Fibroblast of skin of left biceps (primary cell): ENCODE measurements around the gene GCLC.
"Not testable (repeated sequence)": the region's sequence is repeated elsewhere in the genome, so short reads cannot be mapped to it uniquely, and the experiment has no call there.

Experiments
- DNase-seq, 2 experiments: peaks; one replicate each; pipeline ENCODE4 v3.0.0-alpha.2; 2013; ENCODE audit warnings: low read depth in 2 of 2

The GCLC gene

GRCh38 chr6:53544470-53545308, at the start of gene GCLC:
TSS of gene GCLC (minus strand) at chr6:53545101. CDS start at chr6:53544645, 456 bp downstream.
- DNase-seq: peak; percentile 87

- DNase-seq: no peak
These were observed 49.7 kb upstream of the GCLC start for GRCh38 chr6:53594596-53594995.

- peak; percentile 33 to 40 for DNase-seq
These were observed 48.1 kb upstream of the GCLC start for GRCh38 chr6:53593001-53593488.

- DNase-seq: no peak
These were observed 47.0 kb upstream of the GCLC start for GRCh38 chr6:53591873-53592272.

GRCh38 chr6:53588816-53589509, 44.1 kb upstream of the GCLC start:
- no peak for DNase-seq

- DNase-seq: no peak
These were observed 42.4 kb upstream of the GCLC start for GRCh38 chr6:53587291-53587690.

GRCh38 chr6:53585208-53585900, 40.5 kb upstream of the GCLC start:
- DNase-seq: no peak

GRCh38 chr6:53584726-53585125, 39.8 kb upstream of the GCLC start:
- no peak for DNase-seq

- DNase-seq: no peak
These were observed 38.5 kb upstream of the GCLC start for GRCh38 chr6:53583451-53583850.

GRCh38 chr6:53582963-53583362, 38.1 kb upstream of the GCLC start:
- DNase-seq: no peak

GRCh38 chr6:53581856-53582255, 37.0 kb upstream of the GCLC start:
- DNase-seq: peak in 1 of 2 experiments; percentile 21

- DNase-seq: no peak
These were observed 36.4 kb upstream of the GCLC start for GRCh38 chr6:53581173-53581773.

GRCh38 chr6:53579338-53579737, 34.4 kb upstream of the GCLC start:
- DNase-seq: no peak

- no peak for DNase-seq
These were observed 33.5 kb upstream of the GCLC start for GRCh38 chr6:53578371-53578770.

- no peak for DNase-seq
These were observed 28.4 kb upstream of the GCLC start for GRCh38 chr6:53573299-53573698.

GRCh38 chr6:53572379-53572778, 27.5 kb upstream of the GCLC start:
- not testable (repeated sequence) for DNase-seq

GRCh38 chr6:53568776-53569616, 24.1 kb upstream of the GCLC start:
- DNase-seq: no peak

- DNase-seq: no peak
These were observed 22.8 kb upstream of the GCLC start for GRCh38 chr6:53567701-53568100.

GRCh38 chr6:53566755-53567154, 21.9 kb upstream of the GCLC start:
- no peak for DNase-seq

GRCh38 chr6:53565886-53566285, 21.0 kb upstream of the GCLC start:
- DNase-seq: no peak
